GM23338 (cell line): ENCODE data around the gene PPP2CA. TPM values are rescaled to one million over a fixed set of nuclear protein-coding genes. Genes with fewer than 3 reads are reported as not detected.

Experiments
- CREB1 ChIP-seq: fragments of 250-450 bp; sonication (Bioruptor Pico); IDR thresholded peaks from 2 replicates; pipeline ENCODE4 v1.5.0; 2020; ENCODE audit warnings: low read depth, mild to moderate bottlenecking, moderate library complexity
- EZH2phosphoT487 ChIP-seq: fragments of 200-600 bp; sonication (generic); IDR thresholded peaks from one replicate; pipeline ENCODE4 v1.8.1; 2018; ENCODE audit warnings: antibody characterized with exemption; ENCODE audit not compliant: unreplicated experiment
- JUNB ChIP-seq: IDR thresholded peaks from one replicate; pipeline ENCODE4 v1.6.1; 2016; ENCODE audit warnings: antibody characterized with exemption; ENCODE audit not compliant: unreplicated experiment
- NANOG ChIP-seq: IDR thresholded peaks from 2 replicates; pipeline ENCODE4 v1.6.1; 2016; ENCODE audit warnings: antibody characterized with exemption, borderline replicate concordance
- POLR2AphosphoS5 ChIP-seq: IDR thresholded peaks from 2 replicates; pipeline ENCODE4 v1.6.1; 2016; ENCODE audit warnings: antibody characterized with exemption, low read depth
- ZNF331 ChIP-seq: fragments of 250-450 bp; sonication (Bioruptor Pico); IDR thresholded peaks from 2 replicates; pipeline ENCODE4 v1.5.0; 2020; ENCODE audit warnings: low read depth, mild to moderate bottlenecking, moderate library complexity
- polyA plus RNA-seq: library from polyadenylated mRNA; unstranded; fragments of >200 nt; fragmentation: Nextera tagmentation; extraction: Ambion mirVana; gene quantifications from 2 replicates; pipeline ENCODE4 v1.2.1, GENCODE V29; 2016
- total RNA-seq: library from RNA; depleted of rRNA; stranded (reverse); fragments of >200 nt; shearing (Covaris generic); gene quantifications from 2 replicates; pipeline ENCODE4 v1.2.3, GENCODE V29; 2014
- TF ChIP-seq, protein P1 (sequence below): fragments of 250-450 bp; sonication (Bioruptor Pico); IDR thresholded peaks from 2 replicates; pipeline ENCODE4 v1.5.0; 2020; ENCODE audit warnings: mild to moderate bottlenecking, moderate library complexity
- TF ChIP-seq, protein P2 (sequence below), 2 experiments: fragments of 200-600 bp in 1 of 2; sonication (generic) in 1 of 2; conservative IDR thresholded peaks; 2 replicates each; pipeline versions ENCODE4 v1.5.1 to v1.6.1; 2016 to 2017; ENCODE audit warnings: antibody characterized with exemption in 2 of 2, low read depth in 2 of 2, mild to moderate bottlenecking in 2 of 2, moderate library complexity in 1 of 2
- TF ChIP-seq, protein P3 (sequence below): IDR thresholded peaks from 2 replicates; pipeline ENCODE4 v1.6.1; 2016; ENCODE audit warnings: antibody characterized with exemption

The PPP2CA gene
- total and polyA plus RNA-seq, 2 experiments from 2014 or later: 131 to 316 TPM

DNA sequence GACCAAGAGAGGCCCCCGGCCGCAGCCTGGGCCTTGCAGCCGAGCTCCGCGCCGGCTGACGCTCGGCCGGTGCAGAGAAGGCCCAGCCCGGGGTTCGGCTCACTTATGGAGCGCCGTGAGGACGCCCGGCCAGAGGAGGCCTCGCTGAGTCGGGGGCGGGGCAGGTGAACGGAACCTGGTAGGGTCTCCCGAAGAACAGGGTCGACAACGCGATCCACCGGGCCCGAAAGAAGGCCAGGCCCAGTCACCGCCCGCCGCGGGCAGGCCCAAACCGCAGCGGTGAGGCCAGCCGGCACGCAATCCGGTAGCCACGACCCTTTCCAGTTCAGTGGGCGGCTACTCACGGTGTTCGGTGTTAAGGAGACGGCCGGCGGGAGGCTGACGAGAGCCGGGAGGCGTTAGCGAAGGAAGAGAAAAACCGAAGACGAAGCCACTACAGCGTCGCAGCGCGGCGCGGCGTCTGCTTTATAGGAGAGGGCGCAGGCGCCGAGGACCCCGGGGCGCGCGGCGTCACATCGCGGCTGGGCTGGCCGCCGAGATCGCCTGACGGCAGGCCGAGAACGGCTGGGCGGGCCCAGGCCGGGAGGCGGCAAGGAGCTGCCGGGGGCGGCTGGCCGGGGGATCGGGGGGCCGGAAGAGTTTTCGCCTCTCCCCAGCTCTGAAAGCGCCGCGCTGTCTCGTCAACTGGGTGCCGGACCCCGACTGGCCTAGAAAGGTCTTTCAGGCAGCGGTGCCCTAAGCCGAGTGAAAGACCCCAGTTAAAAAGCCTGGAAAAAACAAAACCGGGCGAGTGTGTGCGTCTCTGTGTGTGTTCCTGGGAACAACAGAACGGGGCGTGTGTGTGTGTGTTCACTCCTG, 49.1 kb downstream of the PPP2CA start, which contains the start of gene SKP1 (continued):
- TF ChIP-seq, protein P1, sequence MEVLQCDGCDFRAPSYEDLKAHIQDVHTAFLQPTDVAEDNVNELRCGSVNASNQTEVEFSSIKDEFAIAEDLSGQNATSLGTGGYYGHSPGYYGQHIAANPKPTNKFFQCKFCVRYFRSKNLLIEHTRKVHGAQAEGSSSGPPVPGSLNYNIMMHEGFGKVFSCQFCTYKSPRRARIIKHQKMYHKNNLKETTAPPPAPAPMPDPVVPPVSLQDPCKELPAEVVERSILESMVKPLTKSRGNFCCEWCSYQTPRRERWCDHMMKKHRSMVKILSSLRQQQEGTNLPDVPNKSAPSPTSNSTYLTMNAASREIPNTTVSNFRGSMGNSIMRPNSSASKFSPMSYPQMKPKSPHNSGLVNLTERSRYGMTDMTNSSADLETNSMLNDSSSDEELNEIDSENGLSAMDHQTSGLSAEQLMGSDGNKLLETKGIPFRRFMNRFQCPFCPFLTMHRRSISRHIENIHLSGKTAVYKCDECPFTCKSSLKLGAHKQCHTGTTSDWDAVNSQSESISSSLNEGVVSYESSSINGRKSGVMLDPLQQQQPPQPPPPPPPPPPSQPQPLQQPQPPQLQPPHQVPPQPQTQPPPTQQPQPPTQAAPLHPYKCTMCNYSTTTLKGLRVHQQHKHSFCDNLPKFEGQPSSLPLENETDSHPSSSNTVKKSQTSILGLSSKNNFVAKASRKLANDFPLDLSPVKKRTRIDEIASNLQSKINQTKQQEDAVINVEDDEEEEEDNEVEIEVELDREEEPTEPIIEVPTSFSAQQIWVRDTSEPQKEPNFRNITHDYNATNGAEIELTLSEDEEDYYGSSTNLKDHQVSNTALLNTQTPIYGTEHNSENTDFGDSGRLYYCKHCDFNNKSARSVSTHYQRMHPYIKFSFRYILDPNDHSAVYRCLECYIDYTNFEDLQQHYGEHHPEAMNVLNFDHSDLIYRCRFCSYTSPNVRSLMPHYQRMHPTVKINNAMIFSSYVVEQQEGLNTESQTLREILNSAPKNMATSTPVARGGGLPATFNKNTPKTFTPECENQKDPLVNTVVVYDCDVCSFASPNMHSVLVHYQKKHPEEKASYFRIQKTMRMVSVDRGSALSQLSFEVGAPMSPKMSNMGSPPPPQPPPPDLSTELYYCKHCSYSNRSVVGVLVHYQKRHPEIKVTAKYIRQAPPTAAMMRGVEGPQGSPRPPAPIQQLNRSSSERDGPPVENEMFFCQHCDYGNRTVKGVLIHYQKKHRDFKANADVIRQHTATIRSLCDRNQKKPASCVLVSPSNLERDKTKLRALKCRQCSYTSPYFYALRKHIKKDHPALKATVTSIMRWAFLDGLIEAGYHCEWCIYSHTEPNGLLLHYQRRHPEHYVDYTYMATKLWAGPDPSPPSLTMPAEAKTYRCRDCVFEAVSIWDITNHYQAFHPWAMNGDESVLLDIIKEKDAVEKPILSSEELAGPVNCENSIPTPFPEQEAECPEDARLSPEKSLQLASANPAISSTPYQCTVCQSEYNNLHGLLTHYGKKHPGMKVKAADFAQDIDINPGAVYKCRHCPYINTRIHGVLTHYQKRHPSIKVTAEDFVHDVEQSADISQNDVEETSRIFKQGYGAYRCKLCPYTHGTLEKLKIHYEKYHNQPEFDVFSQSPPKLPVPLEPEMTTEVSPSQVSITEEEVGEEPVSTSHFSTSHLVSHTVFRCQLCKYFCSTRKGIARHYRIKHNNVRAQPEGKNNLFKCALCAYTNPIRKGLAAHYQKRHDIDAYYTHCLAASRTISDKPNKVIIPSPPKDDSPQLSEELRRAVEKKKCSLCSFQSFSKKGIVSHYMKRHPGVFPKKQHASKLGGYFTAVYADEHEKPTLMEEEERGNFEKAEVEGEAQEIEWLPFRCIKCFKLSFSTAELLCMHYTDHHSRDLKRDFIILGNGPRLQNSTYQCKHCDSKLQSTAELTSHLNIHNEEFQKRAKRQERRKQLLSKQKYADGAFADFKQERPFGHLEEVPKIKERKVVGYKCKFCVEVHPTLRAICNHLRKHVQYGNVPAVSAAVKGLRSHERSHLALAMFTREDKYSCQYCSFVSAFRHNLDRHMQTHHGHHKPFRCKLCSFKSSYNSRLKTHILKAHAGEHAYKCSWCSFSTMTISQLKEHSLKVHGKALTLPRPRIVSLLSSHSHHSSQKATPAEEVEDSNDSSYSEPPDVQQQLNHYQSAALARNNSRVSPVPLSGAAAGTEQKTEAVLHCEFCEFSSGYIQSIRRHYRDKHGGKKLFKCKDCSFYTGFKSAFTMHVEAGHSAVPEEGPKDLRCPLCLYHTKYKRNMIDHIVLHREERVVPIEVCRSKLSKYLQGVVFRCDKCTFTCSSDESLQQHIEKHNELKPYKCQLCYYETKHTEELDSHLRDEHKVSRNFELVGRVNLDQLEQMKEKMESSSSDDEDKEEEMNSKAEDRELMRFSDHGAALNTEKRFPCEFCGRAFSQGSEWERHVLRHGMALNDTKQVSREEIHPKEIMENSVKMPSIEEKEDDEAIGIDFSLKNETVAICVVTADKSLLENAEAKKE (CRISPR knock-in tag): no peak
- TF ChIP-seq CREB1 (CRISPR knock-in tag): peak; percentile 86
- TF ChIP-seq POLR2AphosphoS5: peak; percentile 99
- no peak for TF ChIP-seq EZH2phosphoT487
- TF ChIP-seq, protein P2, sequence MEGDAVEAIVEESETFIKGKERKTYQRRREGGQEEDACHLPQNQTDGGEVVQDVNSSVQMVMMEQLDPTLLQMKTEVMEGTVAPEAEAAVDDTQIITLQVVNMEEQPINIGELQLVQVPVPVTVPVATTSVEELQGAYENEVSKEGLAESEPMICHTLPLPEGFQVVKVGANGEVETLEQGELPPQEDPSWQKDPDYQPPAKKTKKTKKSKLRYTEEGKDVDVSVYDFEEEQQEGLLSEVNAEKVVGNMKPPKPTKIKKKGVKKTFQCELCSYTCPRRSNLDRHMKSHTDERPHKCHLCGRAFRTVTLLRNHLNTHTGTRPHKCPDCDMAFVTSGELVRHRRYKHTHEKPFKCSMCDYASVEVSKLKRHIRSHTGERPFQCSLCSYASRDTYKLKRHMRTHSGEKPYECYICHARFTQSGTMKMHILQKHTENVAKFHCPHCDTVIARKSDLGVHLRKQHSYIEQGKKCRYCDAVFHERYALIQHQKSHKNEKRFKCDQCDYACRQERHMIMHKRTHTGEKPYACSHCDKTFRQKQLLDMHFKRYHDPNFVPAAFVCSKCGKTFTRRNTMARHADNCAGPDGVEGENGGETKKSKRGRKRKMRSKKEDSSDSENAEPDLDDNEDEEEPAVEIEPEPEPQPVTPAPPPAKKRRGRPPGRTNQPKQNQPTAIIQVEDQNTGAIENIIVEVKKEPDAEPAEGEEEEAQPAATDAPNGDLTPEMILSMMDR (conservative IDR thresholded peaks at IDR 0.05; ENCODE audit: low read depth in 2 of 2): 0 out of 4 replicates have a peak, but pooled peaks of 1 of the 2 experiments have one; percentile 1
- TF ChIP-seq ZNF331 (CRISPR knock-in tag): no peak
- no peak for TF ChIP-seq NANOG
- TF ChIP-seq, protein P3, sequence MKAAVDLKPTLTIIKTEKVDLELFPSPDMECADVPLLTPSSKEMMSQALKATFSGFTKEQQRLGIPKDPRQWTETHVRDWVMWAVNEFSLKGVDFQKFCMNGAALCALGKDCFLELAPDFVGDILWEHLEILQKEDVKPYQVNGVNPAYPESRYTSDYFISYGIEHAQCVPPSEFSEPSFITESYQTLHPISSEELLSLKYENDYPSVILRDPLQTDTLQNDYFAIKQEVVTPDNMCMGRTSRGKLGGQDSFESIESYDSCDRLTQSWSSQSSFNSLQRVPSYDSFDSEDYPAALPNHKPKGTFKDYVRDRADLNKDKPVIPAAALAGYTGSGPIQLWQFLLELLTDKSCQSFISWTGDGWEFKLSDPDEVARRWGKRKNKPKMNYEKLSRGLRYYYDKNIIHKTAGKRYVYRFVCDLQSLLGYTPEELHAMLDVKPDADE: peak; percentile 33
- TF ChIP-seq JUNB: no peak
